SK-N-SH (cell line): Measurements from ENCODE around the gene C2CD4C. TPM values are rescaled to one million over a fixed set of nuclear protein-coding genes. Genes with fewer than 3 reads are reported as not detected.

Experiments
- CTCF ChIA-PET: fragments of 300-600, 350-600 bp; formaldehyde crosslinking; extraction: SDS; loops from one replicate; lab custom pipeline; 2021; lab: Yijun Ruan, JAX
- POLR2A ChIA-PET: fragments of 350-600 bp; sonication (Branson Sonifier 250); formaldehyde crosslinking; extraction: SDS; loops from one replicate; lab custom pipeline; 2020; ENCODE audit warnings: antibody characterized with exemption, inconsistent platforms; lab: Yijun Ruan, JAX
- DNase-seq: peaks from one replicate; pipeline ENCODE4 v3.0.0; 2012
- H2AFZ ChIP-seq: fragments of 200-600 bp; sonication (generic); 2 replicates; pipeline ENCODE4 v1.8.1; 2016; ENCODE audit warnings: antibody characterized with exemption, mild to moderate bottlenecking, low read depth
- H3F3A ChIP-seq: fragments of 200-600 bp; sonication (generic); replicated peaks from 2 replicates; pipeline ENCODE3; 2016; ENCODE audit warnings: antibody characterized with exemption, mild to moderate bottlenecking; ENCODE audit not compliant: insufficient read depth
- H3K27ac ChIP-seq, 2 experiments: fragments of 200-500 bp in 1 of 2; fragments of 200-600 bp in 1 of 2; sonication (Bioruptor generic) in 1 of 2; sonication (generic), shearing (Covaris generic) in 1 of 2; 2 replicates each; pipeline versions ENCODE4 v1.5.1 to v1.6.1; 2014 to 2016; ENCODE audit warnings: low read depth in 2 of 2, inconsistent platforms in 1 of 2, low read length in 1 of 2, mild to moderate bottlenecking in 1 of 2, mixed read lengths in 1 of 2
- H3K27me3 ChIP-seq: fragments of 200-600 bp; sonication (generic), shearing (Covaris generic); 2 replicates; pipeline ENCODE4 v1.6.1; 2016; ENCODE audit warnings: mixed run types; ENCODE audit not compliant: insufficient read depth
- H3K36me3 ChIP-seq, 2 experiments: fragments of 200-500 bp in 1 of 2; fragments of 200-600 bp in 1 of 2; sonication (Bioruptor generic) in 1 of 2; sonication (generic) in 1 of 2; replicated peaks in 1 of 2; 2 replicates each; pipeline versions ENCODE3 to v1.5.1; 2014 to 2016; ENCODE audit warnings: low read length in 1 of 2, mild to moderate bottlenecking in 1 of 2; ENCODE audit not compliant: insufficient read depth in 2 of 2, control insufficient read depth in 1 of 2
- H3K4me1 ChIP-seq, 2 experiments: fragments of 200-500 bp in 1 of 2; fragments of 200-600 bp in 1 of 2; sonication (Bioruptor generic) in 1 of 2; sonication (generic), shearing (Covaris generic) in 1 of 2; 2 replicates each; pipeline versions ENCODE4 v1.5.1 to v1.6.1; 2014 to 2016; ENCODE audit warnings: low read depth in 1 of 2, low read length in 1 of 2, mixed run types in 1 of 2; ENCODE audit not compliant: insufficient read depth in 2 of 2, control insufficient read depth in 1 of 2
- H3K4me2 ChIP-seq: fragments of 200-600 bp; sonication (generic), shearing (Covaris generic); 2 replicates; pipeline ENCODE4 v1.6.1; 2017; ENCODE audit warnings: mixed run types
- H3K4me3 ChIP-seq, 2 experiments: fragments of 200-500 bp in 1 of 2; fragments of 200-600 bp in 1 of 2; sonication (Bioruptor generic) in 1 of 2; sonication (generic), shearing (Covaris generic) in 1 of 2; 2 replicates each; pipeline versions ENCODE4 v1.5.1 to v1.8.1; 2014 to 2016; ENCODE audit warnings: low read depth in 2 of 2, inconsistent platforms in 1 of 2, low read length in 1 of 2, mild to moderate bottlenecking in 1 of 2, mixed read lengths in 1 of 2, moderate library complexity in 1 of 2
- H3K79me2 ChIP-seq: fragments of 200-600 bp; sonication (generic); 2 replicates; pipeline ENCODE4 v1.8.1; 2017; ENCODE audit warnings: mild to moderate bottlenecking; ENCODE audit not compliant: insufficient read depth
- H3K9ac ChIP-seq: fragments of 200-600 bp; sonication (generic); 2 replicates; pipeline ENCODE4 v1.6.1; 2017; ENCODE audit warnings: mixed run types
- H3K9me2 ChIP-seq: fragments of 200-600 bp; sonication (generic); 2 replicates; pipeline ENCODE4 v1.6.1; 2017; ENCODE audit warnings: mixed run types
- H3K9me3 ChIP-seq: fragments of 200-600 bp; sonication (generic); 2 replicates; pipeline ENCODE4 v1.6.1; 2017; ENCODE audit warnings: mixed run types, mild to moderate bottlenecking, moderate library complexity
- H4K20me1 ChIP-seq: fragments of 200-600 bp; sonication (generic); 2 replicates; pipeline ENCODE4 v1.6.1; 2017; ENCODE audit warnings: mild to moderate bottlenecking, mixed run types; ENCODE audit not compliant: insufficient read depth
- CHD2 ChIP-seq: fragments of 150-350 bp; IDR thresholded peaks from 2 replicates; pipeline ENCODE4 v1.6.1; 2018; ENCODE audit warnings: low read length; ENCODE audit not compliant: partially characterized antibody
- CTCF ChIP-seq: fragments of 200-600 bp; sonication (generic); IDR thresholded peaks from 2 replicates; pipeline ENCODE4 v1.6.1; 2017; ENCODE audit warnings: antibody characterized with exemption, mild to moderate bottlenecking, moderate library complexity
- ELF1 ChIP-seq: IDR thresholded peaks from 2 replicates; pipeline ENCODE4 v1.4.0; 2012
- EP300 ChIP-seq, 2 experiments: IDR thresholded peaks; 2 replicates each; pipeline versions ENCODE4 v1.4.0 to v1.6.1; 2012; ENCODE audit warnings: borderline replicate concordance in 1 of 2, low read depth in 1 of 2, low read length in 1 of 2
- FOSL2 ChIP-seq: IDR thresholded peaks from 2 replicates; pipeline ENCODE4 v1.4.0; 2012; ENCODE audit warnings: low read depth, mild to moderate bottlenecking, moderate library complexity, borderline replicate concordance
- FOXM1 ChIP-seq: IDR thresholded peaks from 2 replicates; pipeline ENCODE4 v1.4.0; 2012; ENCODE audit warnings: low read depth, mild to moderate bottlenecking
- GABPA ChIP-seq: IDR thresholded peaks from 2 replicates; pipeline ENCODE4 v1.4.0; 2012; ENCODE audit warnings: low read depth, mild to moderate bottlenecking
- GATA2 ChIP-seq: sonication (generic); formaldehyde crosslinking; IDR thresholded peaks from 2 replicates; pipeline ENCODE4 v1.5.0; 2020; ENCODE audit warnings: mild to moderate bottlenecking, missing genetic modification reagents
- JUND ChIP-seq: IDR thresholded peaks from 2 replicates; pipeline ENCODE4 v1.4.0; 2012
- MEF2A ChIP-seq: IDR thresholded peaks from 2 replicates; pipeline ENCODE4 v1.4.0; 2012; ENCODE audit warnings: low read depth, borderline replicate concordance
- NRF1 ChIP-seq: IDR thresholded peaks from 2 replicates; pipeline ENCODE4 v1.6.1; 2012; ENCODE audit warnings: low read depth, mild to moderate bottlenecking, low read length
- PBX3 ChIP-seq: IDR thresholded peaks from 2 replicates; pipeline ENCODE4; 2012
- RCOR1 ChIP-seq: fragments of 150-350 bp; IDR thresholded peaks from 2 replicates; pipeline ENCODE4 v1.6.1; 2017; ENCODE audit warnings: antibody characterized with exemption, low read length
- REST ChIP-seq: IDR thresholded peaks from 2 replicates; pipeline ENCODE4 v1.6.1; 2012; ENCODE audit warnings: mild to moderate bottlenecking, low read depth, low read length, moderate library complexity
- RFX5 ChIP-seq: IDR thresholded peaks from 2 replicates; pipeline ENCODE4 v1.6.1; 2012; ENCODE audit warnings: mild to moderate bottlenecking, improper control_type of control experiment, low read length
- USF2 ChIP-seq: fragments of 150-350 bp; IDR thresholded peaks from 2 replicates; pipeline ENCODE4 v1.6.1; 2017; ENCODE audit warnings: antibody characterized with exemption, low read length, low read depth, borderline replicate concordance
- YY1 ChIP-seq: IDR thresholded peaks from 2 replicates; pipeline ENCODE4 v1.4.0; 2012; ENCODE audit warnings: low read depth, mild to moderate bottlenecking
- WGBS: methylation state at CpG from one replicate; pipeline ENCODE4 v1.1.6; 2017; ENCODE audit warnings: low lambda C conversion rate; 5-methylcytosine and 5-hydroxymethylcytosine counted together
- polyA plus RNA-seq, 3 experiments: library from polyadenylated mRNA; depleted of rRNA; stranded (reverse); fragments of >200 nt; gene quantifications; 2 replicates each; pipeline ENCODE4 v1.2.3, GENCODE V29; 2012

The C2CD4C gene
- polyA plus RNA-seq, 1 of the 3 experiments (the other 2 are of a cell fraction): 0.23 TPM

- no peaks in the 10 kb centered on the region for H4K20me1 ChIP-seq
- no peak overlapping the region for H3K4me2 ChIP-seq
- no peak for DNase-seq
- ChIA-PET POLR2A (no interaction called here), CTCF (no interaction called here)
- no peaks in the 10 kb centered on the region for H3K79me2 ChIP-seq
- H3F3A ChIP-seq: no peaks in the 10 kb centered on the region
- no peak overlapping the region for H3K9ac ChIP-seq
- TF ChIP-seq GABPA: no peak
- TF ChIP-seq ELF1: no peak
- TF ChIP-seq USF2: no peak
- no peaks in the 10 kb centered on the region for H3K27me3 ChIP-seq
- no peaks in the 10 kb centered on the region for H3K9me2 ChIP-seq
- no peak overlapping the region for H3K4me3 ChIP-seq
- H3K9me3 ChIP-seq: no peaks in the 10 kb centered on the region
- H3K36me3 ChIP-seq: no peaks in the 10 kb centered on the region
- no peak overlapping the region for H2AFZ ChIP-seq
- H3K4me1 ChIP-seq: no peaks in the 10 kb centered on the region
- no peak overlapping the region for H3K27ac ChIP-seq
- 82% methylated on average over 22 of the region's 22 CpGs for WGBS
Observed at GRCh38 chr19:437041-437440, 28.1 kb upstream of the C2CD4C start.

GRCh38 chr19:436413-436950 lies 27.5 kb upstream of the C2CD4C start:
- Histone ChIP-seq H3K27me3 (no peaks in the 10 kb centered on the region), H3K9me2 (no peaks in the 10 kb centered on the region), H3F3A (no peaks in the 10 kb centered on the region), H3K9ac (no peak overlapping the region), H3K4me2 (no peak overlapping the region), H3K4me3 (no peak overlapping the region), H3K27ac (no peak overlapping the region), H3K79me2 (no peaks in the 10 kb centered on the region), H3K36me3 (no peaks in the 10 kb centered on the region), H2AFZ (no peak overlapping the region), H4K20me1 (no peaks in the 10 kb centered on the region), H3K9me3 (no peaks in the 10 kb centered on the region), H3K4me1 (no peaks in the 10 kb centered on the region)
- CTCF ChIA-PET: no interaction called here
- whole genome bisulfite sequencing: 69% methylated on average over 21 of the region's 29 CpGs
- no peak for DNase-seq
- POLR2A ChIA-PET: no interaction called here
- no peak for TF ChIP-seq NRF1
- TF ChIP-seq MEF2A: no peak
- no peak for TF ChIP-seq FOSL2
- TF ChIP-seq CTCF: no peak
- TF ChIP-seq PBX3: no peak
- TF ChIP-seq USF2: no peak
- no peak for TF ChIP-seq JUND
- TF ChIP-seq REST: no peak
- no peak for TF ChIP-seq ELF1
- no peak for TF ChIP-seq FOXM1
- TF ChIP-seq EP300 (IDR thresholded peaks at IDR 0.05; ENCODE audit: borderline replicate concordance in 1 of 2, low read depth in 1 of 2, low read length in 1 of 2): no peak
- no peak for TF ChIP-seq CHD2
- TF ChIP-seq RFX5: no peak
- no peak for TF ChIP-seq GATA2 (CRISPR knock-in tag)
- TF ChIP-seq RCOR1: no peak
- no peak for TF ChIP-seq YY1
